Right lobe of liver (tissue), 6 donors: ENCODE results near the gene PRMT7. TPM values are rescaled to one million over a fixed set of nuclear protein-coding genes. Genes with fewer than 3 reads are reported as not detected.

Experiments used
- ATAC-seq, 4 donors: fragments of 200-7000 bp; cut with Tn5 transposase; one replicate each; pipeline ENCODE4 v1.9.1; 2020; ENCODE audit warnings: mild to moderate bottlenecking in 4 of 4, moderate library complexity in 4 of 4
- DNase-seq, 3 donors: peaks; one replicate each; pipeline ENCODE4 v3.0.0-alpha.2; 2020
- H3K27ac ChIP-seq, 3 donors: fragments of 200-600 bp; one replicate each; pipeline ENCODE4 v1.8.0; 2022
- H3K27me3 ChIP-seq, 2 donors: fragments of 200-600 bp; one replicate each; pipeline ENCODE4 v1.8.0; 2022
- H3K36me3 ChIP-seq, 4 donors: fragments of 200-600 bp; sonication (generic) in 1 of 4; one replicate each; pipeline versions ENCODE4 v1.5.1 to v1.8.0; 2017 to 2022; ENCODE audit warnings: control low read depth in 1 of 4
- H3K4me1 ChIP-seq, 4 donors: fragments of 200-600 bp; sonication (generic) in 1 of 4; one replicate each; pipeline versions ENCODE4 v1.5.1 to v1.8.0; 2017 to 2022; ENCODE audit warnings: control low read depth in 1 of 4
- H3K4me3 ChIP-seq, 3 donors: fragments of 200-600 bp; one replicate each; pipeline ENCODE4 v1.8.0; 2022
- H3K9me3 ChIP-seq, 4 donors: fragments of 200-600 bp; sonication (generic) in 1 of 4; one replicate each; pipeline versions ENCODE4 v1.5.1 to v1.8.0; 2017 to 2022; ENCODE audit warnings: control low read depth in 1 of 4
- POLR2A ChIP-seq: fragments of 450-650 bp; IDR thresholded peaks from one replicate; pipeline ENCODE4 v1.6.1; 2017; ENCODE audit warnings: antibody characterized with exemption, mild to moderate bottlenecking
- WGBS: methylation state at CpG from one replicate; pipeline ENCODE4 v1.1.6; 2018; ENCODE audit warnings: low coverage, low lambda C conversion rate; ENCODE audit not compliant: insufficient coverage; ENCODE audit errors: missing lambda C conversion rate; 5-methylcytosine and 5-hydroxymethylcytosine counted together
- intact Hi-C, 2 donors: fragments of 100-400 bp; cut with DNase I; formaldehyde crosslinking; loops; one replicate each; pipeline versions ENCODE4 v1.11.2 to v1.14.1; 2022
- total RNA-seq, 6 experiments: library from RNA; depleted of rRNA in 2 of 6; stranded (reverse); fragments of >200 nt in 2 of 6; fragmentation: NEBNext Ultra II Directional in 3 of 6; extraction: Animal tissue kit (Norgen Biotek cat#: 25700) in 3 of 6; gene quantifications; one replicate each; pipeline versions ENCODE4 v1.1.0 to v1.2.4, GENCODE V29; 2016 to 2023
- TF ChIP-seq, protein P1 (sequence below), 4 donors: fragments of 200-600 bp in 3 of 4; fragments of 450-650 bp in 1 of 4; IDR thresholded peaks; one replicate each; pipeline versions ENCODE4 v1.5.1 to v1.8.0; 2016 to 2022; ENCODE audit warnings: antibody characterized with exemption in 4 of 4, mild to moderate bottlenecking in 2 of 4
- donor health status: DM: no; HTN: yes; CAD: no.
- donor health status: DM: no; HTN: no; CAD: no.
- donor health status: DM: no; HTN: no; CAD: no.
- donor health status: DM: no; HTN: yes; CAD: no.
- donor health status: DM: no; HTN: yes; CAD: no.

PRMT7 gene
- total RNA-seq, 6 experiments from 2014 or later: 13.1 to 28.3 (median 21.1) TPM

GRCh38 chr16:68401871-68402747 is 91.3 kb downstream of the PRMT7 start:
- DNase-seq: no peak
- H3K27me3 ChIP-seq: no peaks in the 10 kb centered on the region

GRCh38 chr16:68402748-68403040 is 91.9 kb downstream of the PRMT7 start:
- TF ChIP-seq, protein P1, sequence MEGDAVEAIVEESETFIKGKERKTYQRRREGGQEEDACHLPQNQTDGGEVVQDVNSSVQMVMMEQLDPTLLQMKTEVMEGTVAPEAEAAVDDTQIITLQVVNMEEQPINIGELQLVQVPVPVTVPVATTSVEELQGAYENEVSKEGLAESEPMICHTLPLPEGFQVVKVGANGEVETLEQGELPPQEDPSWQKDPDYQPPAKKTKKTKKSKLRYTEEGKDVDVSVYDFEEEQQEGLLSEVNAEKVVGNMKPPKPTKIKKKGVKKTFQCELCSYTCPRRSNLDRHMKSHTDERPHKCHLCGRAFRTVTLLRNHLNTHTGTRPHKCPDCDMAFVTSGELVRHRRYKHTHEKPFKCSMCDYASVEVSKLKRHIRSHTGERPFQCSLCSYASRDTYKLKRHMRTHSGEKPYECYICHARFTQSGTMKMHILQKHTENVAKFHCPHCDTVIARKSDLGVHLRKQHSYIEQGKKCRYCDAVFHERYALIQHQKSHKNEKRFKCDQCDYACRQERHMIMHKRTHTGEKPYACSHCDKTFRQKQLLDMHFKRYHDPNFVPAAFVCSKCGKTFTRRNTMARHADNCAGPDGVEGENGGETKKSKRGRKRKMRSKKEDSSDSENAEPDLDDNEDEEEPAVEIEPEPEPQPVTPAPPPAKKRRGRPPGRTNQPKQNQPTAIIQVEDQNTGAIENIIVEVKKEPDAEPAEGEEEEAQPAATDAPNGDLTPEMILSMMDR (IDR thresholded peaks at IDR 0.05): no peak
- no peak for TF ChIP-seq POLR2A
- 71% methylated on average over 1 of the region's 3 CpGs for WGBS
- no peak for DNase-seq
- H3K4me1 ChIP-seq: peaks cover 0 to 28% (median 0%) of the 10 kb centered on the region in 4 donors
- H3K9me3 ChIP-seq: no peaks in the 10 kb centered on the region
- H3K27ac ChIP-seq: no peak overlapping the region
- no peaks in the 10 kb centered on the region for H3K27me3 ChIP-seq
- ATAC-seq: no peak
- no peak overlapping the region for H3K4me3 ChIP-seq
- no peaks in the 10 kb centered on the region for H3K36me3 ChIP-seq
- intact Hi-C loops: no loop called here

More at GRCh38 chr16:68401871-68402747, 91.3 kb downstream of the PRMT7 start:
- no peak overlapping the region for H3K4me3 ChIP-seq
- ATAC-seq: no peak
- H3K9me3 ChIP-seq: no peaks in the 10 kb centered on the region
- peaks cover 0 to 23% (median 0%) of the 10 kb centered on the region in 4 donors for H3K4me1 ChIP-seq
- H3K27ac ChIP-seq: no peak overlapping the region
- TF ChIP-seq, protein P1 (IDR thresholded peaks at IDR 0.05): no peak
- TF ChIP-seq POLR2A: no peak
- intact Hi-C loops: no loop called here
- no peaks in the 10 kb centered on the region for H3K36me3 ChIP-seq
- 84% methylated on average over 11 of the region's 13 CpGs for WGBS

DNA sequence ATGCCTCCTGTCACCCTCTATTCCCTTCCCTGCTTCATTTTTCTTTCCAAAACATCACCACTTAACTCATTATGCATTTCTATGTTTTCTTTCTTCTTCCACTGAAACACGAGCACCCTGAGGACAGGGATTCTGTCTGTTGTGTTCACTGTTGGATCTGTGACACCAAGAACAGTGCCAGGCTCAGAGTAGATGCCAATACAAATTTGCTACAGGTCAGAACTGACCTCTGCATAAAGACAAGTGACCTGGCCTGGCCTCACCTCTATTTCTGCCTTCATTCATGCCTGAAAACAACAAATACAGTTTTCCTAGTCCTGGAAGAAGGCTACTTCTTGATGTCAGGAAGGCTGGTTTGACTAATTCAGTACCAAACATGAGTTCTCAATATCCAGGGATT is 92.4 kb downstream of the PRMT7 start:
- no peak overlapping the region for H3K4me3 ChIP-seq
- H3K27me3 ChIP-seq: no peaks in the 10 kb centered on the region
- no peak overlapping the region for H3K27ac ChIP-seq
- no peak for DNase-seq
- no peaks in the 10 kb centered on the region for H3K9me3 ChIP-seq
- TF ChIP-seq, protein P1 (IDR thresholded peaks at IDR 0.05): no peak
- TF ChIP-seq POLR2A: no peak
- H3K4me1 ChIP-seq: peaks cover 0 to 32% (median 2%) of the 10 kb centered on the region in 4 donors
- ATAC-seq: peak; percentile 36 to 72 (median 56)
- 17% methylated on average over 1 of the region's 1 CpG for WGBS
- intact Hi-C loops: no loop called here
- H3K36me3 ChIP-seq: no peaks in the 10 kb centered on the region

GRCh38 chr16:68403704-68404103 is 92.9 kb downstream of the PRMT7 start:
- no peak overlapping the region for H3K27ac ChIP-seq
- TF ChIP-seq, protein P1 (IDR thresholded peaks at IDR 0.05): no peak
- TF ChIP-seq POLR2A: no peak
- intact Hi-C loops: no loop called here
- H3K4me3 ChIP-seq: no peak overlapping the region
- no peaks in the 10 kb centered on the region for H3K9me3 ChIP-seq
- no peak for DNase-seq
- H3K36me3 ChIP-seq: no peaks in the 10 kb centered on the region
- peaks cover 0 to 38% (median 3%) of the 10 kb centered on the region in 4 donors for H3K4me1 ChIP-seq
- H3K27me3 ChIP-seq: no peaks in the 10 kb centered on the region
- 84% methylated on average over 2 of the region's 3 CpGs for WGBS
- ATAC-seq: no peak
